H9 (cell line): ENCODE measurements around the gene IP6K3. TPM values are rescaled to one million over a fixed set of nuclear protein-coding genes. Genes with fewer than 3 reads are reported as not detected.
A peak's percentile ranks its signal among the peaks of the same experiment; 100 is the strongest.

Source experiments
- DNase-seq: peaks from one replicate; pipeline ENCODE4 v3.0.0-alpha.2; 2017
- H2AFZ ChIP-seq: one replicate; pipeline ENCODE4 v1.6.1; 2013; ENCODE audit warnings: mild to moderate bottlenecking, low read length, control low read depth, moderate library complexity
- H2AK5ac ChIP-seq: 2 replicates; pipeline ENCODE4 v1.6.1; 2013; ENCODE audit warnings: low read length, control low read depth, mixed read lengths; ENCODE audit not compliant: insufficient read length
- H2BK120ac ChIP-seq: one replicate; pipeline ENCODE4 v1.6.1; 2013; ENCODE audit warnings: low read depth, mild to moderate bottlenecking, low read length, control low read depth, inconsistent platforms; ENCODE audit not compliant: poor library complexity, severe bottlenecking
- H2BK12ac ChIP-seq: 2 replicates; pipeline ENCODE4 v1.6.1; 2013; ENCODE audit warnings: low read length, control low read depth, mixed read lengths, low read depth; ENCODE audit not compliant: insufficient read length
- H2BK15ac ChIP-seq: 2 replicates; pipeline ENCODE4 v1.6.1; 2013; ENCODE audit warnings: low read depth, low read length, control low read depth
- H2BK20ac ChIP-seq: one replicate; pipeline ENCODE4 v1.6.1; 2013; ENCODE audit warnings: low read depth, mild to moderate bottlenecking, low read length, control low read depth, inconsistent platforms; ENCODE audit not compliant: poor library complexity, severe bottlenecking
- H2BK5ac ChIP-seq: 2 replicates; pipeline ENCODE4 v1.6.1; 2013; ENCODE audit warnings: low read length, control low read depth, mixed read lengths; ENCODE audit not compliant: insufficient read length
- H3K14ac ChIP-seq: 2 replicates; pipeline ENCODE4 v1.6.1; 2013; ENCODE audit warnings: low read length, control low read depth; ENCODE audit not compliant: insufficient read depth
- H3K18ac ChIP-seq: 2 replicates; pipeline ENCODE4 v1.6.1; 2013; ENCODE audit warnings: low read depth, mild to moderate bottlenecking, mixed read lengths, low read length, control low read depth; ENCODE audit not compliant: insufficient read length
- H3K23ac ChIP-seq: 2 replicates; pipeline ENCODE4 v1.6.1; 2013; ENCODE audit warnings: low read length, control low read depth, mixed read lengths, low read depth; ENCODE audit not compliant: insufficient read length
- H3K23me2 ChIP-seq: 2 replicates; pipeline ENCODE4 v1.6.1; 2013; ENCODE audit warnings: low read depth, mild to moderate bottlenecking, mixed read lengths, low read length, control low read depth; ENCODE audit not compliant: insufficient read length, poor library complexity, severe bottlenecking
- H3K27ac ChIP-seq: 2 replicates; pipeline ENCODE4 v1.5.1; 2013; ENCODE audit warnings: low read length, control low read depth, mixed read lengths, low read depth; ENCODE audit not compliant: insufficient read length
- H3K27me3 ChIP-seq: 2 replicates; pipeline ENCODE4 v1.6.1; 2013; ENCODE audit warnings: low read length, control low read depth, inconsistent platforms; ENCODE audit not compliant: insufficient read depth
- H3K4ac ChIP-seq: 2 replicates; pipeline ENCODE4 v1.6.1; 2013; ENCODE audit warnings: low read depth, mild to moderate bottlenecking, control low read depth, inconsistent platforms, low read length, moderate library complexity
- H3K4me1 ChIP-seq: 2 replicates; pipeline ENCODE4 v1.6.1; 2013; ENCODE audit warnings: low read length, control low read depth, inconsistent platforms; ENCODE audit not compliant: insufficient read depth
- H3K4me2 ChIP-seq: 2 replicates; pipeline ENCODE4 v1.6.1; 2013; ENCODE audit warnings: low read length, control low read depth, mixed read lengths; ENCODE audit not compliant: insufficient read length, insufficient read depth
- H3K56ac ChIP-seq: 2 replicates; pipeline ENCODE4 v1.6.1; 2013; ENCODE audit warnings: low read depth, mild to moderate bottlenecking, mixed read lengths, low read length, control low read depth; ENCODE audit not compliant: insufficient read length
- H3K79me1 ChIP-seq: 2 replicates; pipeline ENCODE4 v1.6.1; 2013; ENCODE audit warnings: low read depth, mild to moderate bottlenecking, moderate library complexity, low read length, control low read depth, inconsistent platforms; ENCODE audit not compliant: insufficient read depth, poor library complexity, severe bottlenecking
- H3K79me2 ChIP-seq: 2 replicates; pipeline ENCODE4 v1.6.1; 2013; ENCODE audit warnings: low read length, control low read depth, inconsistent platforms; ENCODE audit not compliant: insufficient read depth
- H3K9ac ChIP-seq: 2 replicates; pipeline ENCODE4 v1.6.1; 2013; ENCODE audit warnings: low read length, control low read depth, mixed read lengths; ENCODE audit not compliant: insufficient read length; ENCODE audit errors: extremely low read depth
- H3K9me3 ChIP-seq: one replicate; pipeline ENCODE4 v1.6.1; 2013; ENCODE audit warnings: low read depth, low read length, inconsistent platforms; ENCODE audit not compliant: control insufficient read depth
- H3T11ph ChIP-seq: one replicate; pipeline ENCODE4 v1.6.1; 2013; ENCODE audit warnings: mild to moderate bottlenecking, low read length, control low read depth, inconsistent platforms
- H4K20me1 ChIP-seq: one replicate; pipeline ENCODE4 v1.6.1; 2013; ENCODE audit not compliant: control insufficient read depth, insufficient read length, insufficient read depth
- H4K5ac ChIP-seq: 2 replicates; pipeline ENCODE4 v1.6.1; 2013; ENCODE audit warnings: low read depth, mild to moderate bottlenecking, mixed read lengths, low read length, control low read depth; ENCODE audit not compliant: insufficient read length
- H4K8ac ChIP-seq: replicated peaks from 2 replicates; pipeline ENCODE4 v1.6.1; 2013; ENCODE audit warnings: low read length, control low read depth, mixed read lengths, low read depth; ENCODE audit not compliant: insufficient read length
- H4K91ac ChIP-seq: 2 replicates; pipeline ENCODE4 v1.6.1; 2013; ENCODE audit warnings: low read depth, mild to moderate bottlenecking, moderate library complexity, mixed read lengths, low read length, control low read depth; ENCODE audit not compliant: insufficient read length
- H3K27ac Mint-ChIP-seq, 3 experiments: 2 replicates in 2 of 3; 3 replicates in 1 of 3; pipeline ENCODE4 v1.8.0; 2020 to 2021; ENCODE audit warnings: mixed read lengths in 3 of 3, mild to moderate bottlenecking in 1 of 3, moderate library complexity in 1 of 3
- H3K27me3 Mint-ChIP-seq: 2 replicates; pipeline ENCODE4 v1.8.0; 2021; ENCODE audit warnings: low read depth, mild to moderate bottlenecking, moderate library complexity, mixed read lengths
- H3K36me3 Mint-ChIP-seq, 3 experiments: 2 replicates in 2 of 3; 3 replicates in 1 of 3; pipeline ENCODE4 v1.8.0; 2020 to 2021; ENCODE audit warnings: low read depth in 3 of 3, mixed read lengths in 3 of 3; ENCODE audit not compliant: insufficient read depth in 1 of 3
- H3K4me1 Mint-ChIP-seq, 2 experiments: 2 replicates each; pipeline ENCODE4 v1.8.0; 2020; ENCODE audit warnings: mixed read lengths in 2 of 2
- H3K4me3 Mint-ChIP-seq, 2 experiments: 2 replicates in 1 of 2; 3 replicates in 1 of 2; pipeline ENCODE4 v1.8.0; 2020 to 2021; ENCODE audit warnings: mild to moderate bottlenecking in 2 of 2, mixed read lengths in 2 of 2, moderate library complexity in 1 of 2
- H3K9me3 Mint-ChIP-seq, 2 experiments: 2 replicates in 1 of 2; 3 replicates in 1 of 2; pipeline ENCODE4 v1.8.0; 2020; ENCODE audit warnings: mild to moderate bottlenecking in 2 of 2, mixed read lengths in 2 of 2, moderate library complexity in 1 of 2
- CTCF ChIP-seq: fragments of 200-600 bp; sonication (generic); conservative IDR thresholded peaks from 3 replicates; pipeline ENCODE4 v1.8.0; 2021; ENCODE audit warnings: antibody characterized with exemption, mild to moderate bottlenecking
- WGBS: extraction: QIAGEN DNeasy Blood & Tissue Kit; methylation state at CpG from one replicate; pipeline ENCODE4 v1.1.7; 2013; ENCODE audit warnings: missing lambda C conversion rate, low lambda C conversion rate, mixed read lengths; ENCODE audit not compliant: insufficient read length; ENCODE audit errors: extremely low coverage; 5-methylcytosine and 5-hydroxymethylcytosine counted together
- total RNA-seq: library from RNA; stranded (reverse); gene quantifications from 2 replicates; pipeline ENCODE4 v1.2.1, GENCODE V29; 2021

Gene IP6K3
- total RNA-seq, 1 experiment from 2014 or later, result 0.46 TPM

GRCh38 chr6:33785778-33786177, 39.1 kb upstream of the IP6K3 start:
- DNase-seq, result no peak
- Mint-ChIP-seq H3K27me3 (no peaks in the 10 kb centered on the region), H3K4me3 (peak overlapping the region; percentile 24 to 43; a peak in 3 of 5 replicates), H3K4me1 (peaks cover 74 to 75% of the 10 kb centered on the region in 2 experiments), H3K9me3 (no peaks in the 10 kb centered on the region), H3K36me3 (peaks cover 16 to 48% (median 45%) of the 10 kb centered on the region in 3 experiments; a peak in 6 of 7 replicates), H3K27ac (peak overlapping the region in 2 of 3 experiments; percentile 61 to 76; a peak in 2 of 7 replicates)
- Histone ChIP-seq H4K91ac (no peak overlapping the region), H3K9me3 (no peaks in the 10 kb centered on the region), H3K4ac (no peak overlapping the region), H3K18ac (no peak overlapping the region), H4K5ac (no peak overlapping the region), H2BK12ac (no peak overlapping the region), H3K23me2 (peaks cover 8% of the 10 kb centered on the region), H2AFZ (no peak overlapping the region), H4K8ac (no peak overlapping the region), H3K4me1 (peaks cover 28% of the 10 kb centered on the region; the same call in 1 of the 2 replicates), H2BK20ac (no peak overlapping the region), H3K79me2 (peaks cover 9% of the 10 kb centered on the region; the same call in 1 of the 2 replicates), H3K4me2 (no peak overlapping the region), H3K9ac (no peak overlapping the region), H3K14ac (no peak overlapping the region), H3K27ac (no peak overlapping the region), H3T11ph (no peak overlapping the region), H2BK120ac (no peak overlapping the region), H3K56ac (no peak overlapping the region), H2BK5ac (no peak overlapping the region), H2AK5ac (no peak overlapping the region), H3K79me1 (peaks cover 3% of the 10 kb centered on the region), H3K27me3 (no peaks in the 10 kb centered on the region), H2BK15ac (no peak overlapping the region), H3K23ac (no peak overlapping the region), H4K20me1 (no peaks in the 10 kb centered on the region)
- no peak for TF ChIP-seq CTCF
- WGBS, result no CpG with 5 or more reads among the region's 3 CpGs
